Choroid plexus epithelial cell (primary cell): ENCODE results near the gene IHH.
A peak's percentile ranks its signal among the peaks of the same experiment; 100 is the strongest.

Experiments used
- DNase-seq: peaks from one replicate; pipeline ENCODE4 v3.0.0-alpha.2; 2010; ENCODE audit warnings: low read depth
- H3K4me3 ChIP-seq: 2 replicates; pipeline ENCODE4 v1.5.1; 2011; ENCODE audit warnings: low read depth, mild to moderate bottlenecking, control low read depth, low read length, moderate library complexity
- CTCF ChIP-seq: conservative IDR thresholded peaks from 2 replicates; pipeline ENCODE4 v1.5.1; 2011; ENCODE audit warnings: low read depth, mild to moderate bottlenecking, control low read depth, inconsistent platforms, low read length, moderate library complexity

IHH gene

GRCh38 chr2:219031005-219031738 lies 29.5 kb downstream of the IHH start:
- no peak for TF ChIP-seq CTCF

GRCh38 chr2:219030177-219030940 lies 30.4 kb downstream of the IHH start:
- DNase-seq, result no peak
- no peak overlapping the region for H3K4me3 ChIP-seq
- no peak for TF ChIP-seq CTCF

More at GRCh38 chr2:219031005-219031738, 29.5 kb downstream of the IHH start:
- H3K4me3 ChIP-seq, result no peak overlapping the region
- no peak for DNase-seq

- H3K4me3 ChIP-seq, result no peak overlapping the region
- TF ChIP-seq CTCF, result peak; percentile 89
- peak; percentile 84 for DNase-seq
These were observed 30.9 kb downstream of the IHH start for GRCh38 chr2:219029829-219030165.

GRCh38 chr2:219028996-219029828 lies 31.5 kb downstream of the IHH start:
- TF ChIP-seq CTCF, result no peak
- DNase-seq, result no peak
- no peak overlapping the region for H3K4me3 ChIP-seq

GRCh38 chr2:219028141-219028540 lies 32.6 kb downstream of the IHH start:
- no peak for DNase-seq
- TF ChIP-seq CTCF, result no peak
- H3K4me3 ChIP-seq, result no peak overlapping the region

GRCh38 chr2:219027511-219028055 lies 33.1 kb downstream of the IHH start:
- no peak for DNase-seq
- TF ChIP-seq CTCF, result no peak

More at GRCh38 chr2:219027511-219028055, 33.1 kb downstream of the IHH start:
- H3K4me3 ChIP-seq, result no peak overlapping the region
